Putamen (tissue), 1 donor: ENCODE data around the gene ELMO1.

Source experiments
- DNase-seq: peaks from one replicate; pipeline ENCODE4 v3.0.0-alpha.2; 2016; ENCODE audit warnings: low spot score

Gene ELMO1

GRCh38 chr7:37408291-37409228 lies 40.1 kb downstream of the ELMO1 start:
- DNase-seq, result no peak

GRCh38 chr7:37405603-37406122 lies 43.0 kb downstream of the ELMO1 start:
- DNase-seq, result no peak

- no peak for DNase-seq
Observed at GRCh38 chr7:37405128-37405527, 43.5 kb downstream of the ELMO1 start.

- DNase-seq, result no peak
Observed at GRCh38 chr7:37399876-37400421, 48.7 kb downstream of the ELMO1 start.

- DNase-seq, result no peak
Observed at GRCh38 chr7:37398403-37398802, 50.3 kb downstream of the ELMO1 start.

GRCh38 chr7:37395618-37396259 lies 52.9 kb downstream of the ELMO1 start:
- no peak for DNase-seq

- DNase-seq, result no peak
Observed at GRCh38 chr7:37394158-37394557, 54.5 kb downstream of the ELMO1 start.

- DNase-seq, result no peak
Observed at GRCh38 chr7:37393476-37393875, 55.2 kb downstream of the ELMO1 start.

- DNase-seq, result no peak
Observed at GRCh38 chr7:37392673-37393017, 56.0 kb downstream of the ELMO1 start.

GRCh38 chr7:37391791-37392672 lies 56.6 kb downstream of the ELMO1 start:
- peak; percentile 42 for DNase-seq

- DNase-seq, result no peak
Observed at GRCh38 chr7:37390114-37390513, 58.5 kb downstream of the ELMO1 start.

- DNase-seq, result no peak
Observed at GRCh38 chr7:37388811-37389210, 59.9 kb downstream of the ELMO1 start.

- DNase-seq, result no peak
Observed at GRCh38 chr7:37385787-37386186, 62.9 kb downstream of the ELMO1 start.

GRCh38 chr7:37382546-37383088 lies 66.0 kb downstream of the ELMO1 start:
- no peak for DNase-seq

- DNase-seq, result no peak
Observed at GRCh38 chr7:37380831-37381230, 67.8 kb downstream of the ELMO1 start.

- DNase-seq, result no peak
Observed at GRCh38 chr7:37379546-37380277, 69.0 kb downstream of the ELMO1 start.

GRCh38 chr7:37377231-37377630 lies 71.4 kb downstream of the ELMO1 start:
- DNase-seq, result no peak

GRCh38 chr7:37376386-37376785 lies 72.3 kb downstream of the ELMO1 start:
- no peak for DNase-seq

GRCh38 chr7:37372750-37373149 lies 75.9 kb downstream of the ELMO1 start:
- DNase-seq, result no peak

- DNase-seq, result no peak
Observed at GRCh38 chr7:37371755-37372154, 76.9 kb downstream of the ELMO1 start.

- no peak for DNase-seq
Observed at GRCh38 chr7:37369906-37370305, 78.8 kb downstream of the ELMO1 start.
